Measurements from ENCODE around the gene PPP2R2C. TPM values are rescaled to one million over a fixed set of nuclear protein-coding genes. Genes with fewer than 3 reads are reported as not detected.

The PPP2R2C gene
- total and polyA plus RNA-seq, 2 donors = 5.4 to 6.4 TPM

DNA sequence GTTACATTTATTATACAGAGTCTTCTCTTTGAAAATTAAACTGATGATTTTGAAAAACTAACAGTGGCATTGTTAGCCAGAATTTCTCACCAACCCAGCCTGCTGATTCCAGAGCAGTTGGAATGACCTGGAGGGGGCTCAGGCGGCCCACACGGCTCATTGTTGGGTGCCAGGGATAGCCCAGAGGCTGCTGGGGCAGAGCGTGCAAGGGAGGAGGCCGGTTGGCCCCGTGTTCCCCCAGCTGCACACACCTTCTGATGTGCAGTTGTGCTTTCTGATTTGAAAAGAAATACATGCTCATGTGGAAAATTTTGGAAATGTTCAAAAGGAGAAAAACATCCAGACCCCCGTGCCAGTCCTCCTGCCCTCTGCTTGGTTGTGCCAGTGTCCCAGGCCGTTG is 182.2 kb downstream of the PPP2R2C start:
- WGBS = 97% methylated on average over 7 of the region's 7 CpGs
- H3K4me1 ChIP-seq (ENCODE audit: control insufficient read depth in 2 of 2, insufficient read depth in 2 of 2, low read length in 2 of 2) = no peaks in the 10 kb centered on the region
- no peak for DNase-seq (ENCODE audit: low read depth in 6 of 9, low spot score in 9 of 9)
- no peak overlapping the region for H3K27ac ChIP-seq (ENCODE audit: low read depth in 1 of 2, low read length in 1 of 2)
- H3K36me3 ChIP-seq (ENCODE audit: control insufficient read depth in 2 of 2, insufficient read depth in 2 of 2, low read length in 1 of 2) = no peaks in the 10 kb centered on the region
- no peak overlapping the region for H3K4me3 ChIP-seq (ENCODE audit: low read length in 2 of 2)
- no peaks in the 10 kb centered on the region for H3K9me3 ChIP-seq (ENCODE audit: control insufficient read depth in 2 of 2, insufficient read depth in 1 of 2, low read length in 1 of 2)
- no peaks in the 10 kb centered on the region for H3K27me3 ChIP-seq (ENCODE audit: control insufficient read depth in 2 of 2, insufficient read depth in 1 of 2, low read length in 1 of 2)

DNA sequence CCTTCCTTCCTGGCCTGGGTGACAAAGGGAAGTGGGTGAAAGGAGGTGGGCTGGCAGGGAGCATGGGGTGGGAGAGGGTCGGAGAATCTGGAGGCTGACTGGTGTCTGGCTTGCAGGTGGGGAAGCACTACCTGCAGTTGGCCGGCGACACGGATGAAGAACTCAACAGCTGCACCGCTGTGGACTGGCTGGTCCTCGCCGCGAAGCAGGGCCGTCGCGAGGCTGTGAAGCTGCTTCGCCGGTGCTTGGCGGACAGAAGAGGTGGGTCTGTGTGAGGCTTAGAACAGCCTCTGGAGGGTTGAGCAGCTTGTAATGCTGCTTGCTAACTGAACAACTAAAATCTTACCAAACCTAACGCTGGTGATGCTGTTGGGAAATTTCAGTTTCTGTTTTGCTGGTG is 183.5 kb downstream of the PPP2R2C start:
- Histone ChIP-seq H3K36me3 (ENCODE audit: control insufficient read depth in 2 of 2, insufficient read depth in 2 of 2, low read length in 1 of 2) (no peaks in the 10 kb centered on the region), H3K27me3 (ENCODE audit: control insufficient read depth in 2 of 2, insufficient read depth in 1 of 2, low read length in 1 of 2) (no peaks in the 10 kb centered on the region), H3K9me3 (ENCODE audit: control insufficient read depth in 2 of 2, insufficient read depth in 1 of 2, low read length in 1 of 2) (no peaks in the 10 kb centered on the region), H3K4me3 (ENCODE audit: low read length in 2 of 2) (no peak overlapping the region), H3K4me1 (ENCODE audit: control insufficient read depth in 2 of 2, insufficient read depth in 2 of 2, low read length in 2 of 2) (no peaks in the 10 kb centered on the region), H3K27ac (ENCODE audit: low read depth in 1 of 2, low read length in 1 of 2) (no peak overlapping the region)
- no peak for DNase-seq (ENCODE audit: low read depth in 6 of 9, low spot score in 9 of 9)
- 96% methylated on average over 15 of the region's 15 CpGs for WGBS

DNA sequence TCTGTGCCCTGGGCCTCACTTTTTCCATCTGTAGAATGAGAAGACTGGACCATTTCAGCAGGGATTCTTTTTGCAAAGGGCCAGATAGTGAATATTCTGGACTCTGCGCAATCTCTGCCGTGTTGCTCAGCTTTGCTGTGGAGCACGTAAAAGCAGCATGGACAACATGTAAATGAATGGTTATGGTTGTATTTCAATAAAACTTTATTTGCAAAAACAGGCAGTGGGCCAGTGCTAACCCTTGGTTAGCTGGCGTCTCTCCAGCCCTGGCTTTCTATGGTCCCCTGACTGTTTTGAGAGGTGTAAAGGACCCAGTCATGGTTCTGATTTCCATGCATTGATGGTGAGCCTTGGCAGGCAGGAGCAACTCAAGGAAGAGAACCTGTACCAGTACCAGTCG is 184.1 kb downstream of the PPP2R2C start:
- H3K36me3 ChIP-seq (ENCODE audit: control insufficient read depth in 2 of 2, insufficient read depth in 2 of 2, low read length in 1 of 2) = no peaks in the 10 kb centered on the region
- no peaks in the 10 kb centered on the region for H3K9me3 ChIP-seq (ENCODE audit: control insufficient read depth in 2 of 2, insufficient read depth in 1 of 2, low read length in 1 of 2)
- DNase-seq (ENCODE audit: low read depth in 6 of 9, low spot score in 9 of 9) = no peak
- H3K27ac ChIP-seq (ENCODE audit: low read depth in 1 of 2, low read length in 1 of 2) = no peak overlapping the region
- no peak overlapping the region for H3K4me3 ChIP-seq (ENCODE audit: low read length in 2 of 2)
- H3K27me3 ChIP-seq (ENCODE audit: control insufficient read depth in 2 of 2, insufficient read depth in 1 of 2, low read length in 1 of 2) = no peaks in the 10 kb centered on the region
- no peaks in the 10 kb centered on the region for H3K4me1 ChIP-seq (ENCODE audit: control insufficient read depth in 2 of 2, insufficient read depth in 2 of 2, low read length in 2 of 2)
- 99% methylated on average over 5 of the region's 5 CpGs for WGBS

DNA sequence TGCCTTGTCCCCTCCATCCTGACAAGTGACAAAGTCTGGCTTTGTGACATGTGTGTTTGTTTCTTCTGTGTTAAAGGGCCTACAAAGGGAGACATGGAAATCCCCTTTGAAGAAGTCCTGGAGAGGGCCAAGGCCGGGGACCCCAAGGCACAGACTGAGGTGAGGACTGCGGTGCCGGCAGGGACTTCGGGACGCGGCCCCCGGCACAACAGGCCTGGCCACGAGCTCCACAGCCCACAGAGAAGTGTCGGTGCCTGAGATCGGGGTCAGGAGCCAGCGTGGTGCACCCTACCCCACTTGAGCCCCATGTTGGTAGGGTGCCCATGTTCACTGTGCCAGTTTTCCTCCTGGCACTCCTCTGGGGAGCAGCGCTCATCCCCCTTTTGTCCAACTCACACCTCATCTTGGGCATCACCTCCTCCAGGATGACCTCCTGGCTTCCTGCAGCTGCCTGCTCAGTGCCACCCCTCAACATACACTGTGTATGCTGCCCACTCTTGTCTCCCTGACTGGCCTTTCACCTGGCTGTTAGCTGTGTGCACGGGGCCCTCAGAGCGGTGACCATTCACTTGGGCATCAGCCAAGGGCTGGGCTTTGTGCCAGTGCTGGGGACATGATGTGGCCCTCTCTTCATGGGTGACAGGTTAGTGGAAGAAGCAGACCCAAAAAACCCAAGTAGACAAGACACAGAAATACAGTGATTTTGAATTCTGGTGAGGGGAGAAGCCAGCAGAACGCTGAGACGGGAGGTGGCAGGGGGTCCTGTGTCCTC is 185.2 kb downstream of the PPP2R2C start:
- Histone ChIP-seq H3K27ac (ENCODE audit: low read depth in 1 of 2, low read length in 1 of 2) (no peak overlapping the region), H3K9me3 (ENCODE audit: control insufficient read depth in 2 of 2, insufficient read depth in 1 of 2, low read length in 1 of 2) (no peaks in the 10 kb centered on the region), H3K4me1 (ENCODE audit: control insufficient read depth in 2 of 2, insufficient read depth in 2 of 2, low read length in 2 of 2) (no peaks in the 10 kb centered on the region), H3K27me3 (ENCODE audit: control insufficient read depth in 2 of 2, insufficient read depth in 1 of 2, low read length in 1 of 2) (no peaks in the 10 kb centered on the region), H3K4me3 (ENCODE audit: low read length in 2 of 2) (no peak overlapping the region), H3K36me3 (ENCODE audit: control insufficient read depth in 2 of 2, insufficient read depth in 2 of 2, low read length in 1 of 2) (no peaks in the 10 kb centered on the region)
- no peak for DNase-seq (ENCODE audit: low read depth in 6 of 9, low spot score in 9 of 9)
- 95% methylated on average over 16 of the region's 16 CpGs for WGBS

DNA sequence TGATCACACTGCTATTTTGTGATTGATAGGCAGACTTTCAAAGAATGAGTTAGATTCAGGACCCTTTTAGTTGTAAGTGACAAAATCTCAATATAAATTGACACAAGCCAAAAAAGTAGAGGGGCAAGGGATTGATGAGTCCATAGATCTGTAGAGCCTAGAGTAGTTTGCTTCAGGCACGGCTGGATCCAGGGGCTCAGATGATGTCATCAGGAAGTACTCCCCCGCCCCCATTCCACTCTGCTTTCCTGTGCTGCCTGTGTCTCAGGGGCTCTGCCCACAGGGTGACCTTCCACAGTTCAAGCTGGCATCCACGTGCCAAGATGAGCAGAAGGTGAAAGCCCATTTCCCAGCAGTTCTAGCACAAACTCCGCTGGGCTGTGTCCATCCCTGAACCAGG is 189.1 kb downstream of the PPP2R2C start:
- Histone ChIP-seq H3K27me3 (ENCODE audit: control insufficient read depth in 2 of 2, insufficient read depth in 1 of 2, low read length in 1 of 2) (no peaks in the 10 kb centered on the region), H3K4me3 (ENCODE audit: low read length in 2 of 2) (no peak overlapping the region), H3K9me3 (ENCODE audit: control insufficient read depth in 2 of 2, insufficient read depth in 1 of 2, low read length in 1 of 2) (no peaks in the 10 kb centered on the region), H3K27ac (ENCODE audit: low read depth in 1 of 2, low read length in 1 of 2) (no peak overlapping the region), H3K4me1 (ENCODE audit: control insufficient read depth in 2 of 2, insufficient read depth in 2 of 2, low read length in 2 of 2) (peaks cover 0 to 4% of the 10 kb centered on the region in 2 donors), H3K36me3 (ENCODE audit: control insufficient read depth in 2 of 2, insufficient read depth in 2 of 2, low read length in 1 of 2) (no peaks in the 10 kb centered on the region)
- DNase-seq (ENCODE audit: low read depth in 6 of 9, low spot score in 9 of 9) = no peak
- 95% methylated on average over 4 of the region's 4 CpGs for WGBS

DNA sequence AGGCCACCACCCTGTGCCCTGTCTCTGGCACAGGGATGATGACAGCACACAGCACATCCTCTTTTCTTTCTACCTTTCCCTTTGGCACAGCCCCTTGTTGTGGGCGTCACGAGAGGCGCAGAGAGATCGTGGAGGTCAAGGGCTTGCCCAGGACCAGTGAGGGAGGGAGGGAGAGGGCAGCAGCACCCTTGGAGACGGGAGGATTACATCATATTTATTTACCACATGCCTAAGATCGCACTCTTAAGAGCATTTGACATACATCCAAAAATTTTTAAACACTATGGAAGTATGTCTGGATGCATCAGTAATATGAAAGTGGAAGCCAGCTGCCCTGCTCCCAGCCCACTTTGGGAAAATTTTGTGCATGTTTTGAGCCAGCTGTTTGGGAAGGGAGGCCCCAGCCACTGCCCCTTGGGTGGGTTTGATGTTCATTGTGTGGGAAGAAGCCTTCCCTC is 190.1 kb downstream of the PPP2R2C start:
- Histone ChIP-seq H3K27ac (ENCODE audit: low read depth in 1 of 2, low read length in 1 of 2) (no peak overlapping the region), H3K4me1 (ENCODE audit: control insufficient read depth in 2 of 2, insufficient read depth in 2 of 2, low read length in 2 of 2) (peaks cover 0 to 6% of the 10 kb centered on the region in 2 donors), H3K9me3 (ENCODE audit: control insufficient read depth in 2 of 2, insufficient read depth in 1 of 2, low read length in 1 of 2) (no peaks in the 10 kb centered on the region), H3K4me3 (ENCODE audit: low read length in 2 of 2) (no peak overlapping the region), H3K36me3 (ENCODE audit: control insufficient read depth in 2 of 2, insufficient read depth in 2 of 2, low read length in 1 of 2) (no peaks in the 10 kb centered on the region), H3K27me3 (ENCODE audit: control insufficient read depth in 2 of 2, insufficient read depth in 1 of 2, low read length in 1 of 2) (no peaks in the 10 kb centered on the region)
- WGBS = 92% methylated on average over 6 of the region's 6 CpGs
- no peak for DNase-seq (ENCODE audit: low read depth in 6 of 9, low spot score in 9 of 9)

DNA sequence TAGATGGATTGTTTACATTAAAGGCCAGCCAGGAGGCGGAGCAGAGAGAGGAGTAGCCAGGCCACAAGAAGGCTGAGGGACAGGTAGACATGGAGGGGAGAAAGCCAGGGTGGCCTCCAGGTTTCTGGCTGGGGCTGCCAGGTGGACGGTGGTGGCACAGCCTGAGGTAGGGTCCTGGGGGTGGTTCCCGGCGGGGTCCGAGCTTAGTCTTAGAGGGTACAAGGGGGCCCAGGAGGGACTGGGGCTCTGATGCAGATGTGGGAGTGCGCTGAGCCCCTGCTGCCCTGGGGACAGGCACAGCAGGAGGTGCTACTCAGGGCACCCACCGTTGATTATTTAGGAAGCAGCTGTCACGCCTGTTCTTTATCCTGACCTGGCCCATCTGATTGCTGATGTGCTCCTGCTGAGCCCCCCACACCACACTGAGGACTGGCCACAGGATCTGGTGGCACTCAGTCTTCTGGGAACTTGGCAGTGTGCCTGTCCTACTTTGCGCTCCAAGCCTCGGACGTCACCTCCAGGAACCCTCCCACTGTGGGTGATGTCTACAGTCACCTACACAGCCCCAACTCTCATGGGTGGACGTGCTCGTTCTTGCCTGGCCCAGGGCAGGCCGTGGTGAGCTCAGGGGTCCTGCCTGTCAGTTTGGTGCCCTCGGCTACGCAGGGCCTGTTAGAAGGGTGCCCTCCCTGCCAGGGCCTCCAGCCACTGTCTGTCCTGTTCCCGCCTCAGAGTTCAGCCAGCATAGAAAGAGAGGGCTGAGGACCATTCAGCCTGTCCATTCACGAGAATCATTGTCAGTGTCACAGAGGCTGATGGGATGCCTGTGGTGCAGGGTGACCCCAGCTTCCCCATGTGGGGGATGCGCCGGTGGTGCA is 190.7 kb downstream of the PPP2R2C start:
- Histone ChIP-seq H3K36me3 (ENCODE audit: control insufficient read depth in 2 of 2, insufficient read depth in 2 of 2, low read length in 1 of 2) (no peaks in the 10 kb centered on the region), H3K27ac (ENCODE audit: low read depth in 1 of 2, low read length in 1 of 2) (no peak overlapping the region), H3K4me3 (ENCODE audit: low read length in 2 of 2) (no peak overlapping the region), H3K9me3 (ENCODE audit: control insufficient read depth in 2 of 2, insufficient read depth in 1 of 2, low read length in 1 of 2) (no peaks in the 10 kb centered on the region), H3K27me3 (ENCODE audit: control insufficient read depth in 2 of 2, insufficient read depth in 1 of 2, low read length in 1 of 2) (no peaks in the 10 kb centered on the region), H3K4me1 (ENCODE audit: control insufficient read depth in 2 of 2, insufficient read depth in 2 of 2, low read length in 2 of 2) (peaks cover 0 to 6% of the 10 kb centered on the region in 2 donors)
- WGBS = 84% methylated on average over 20 of the region's 20 CpGs
- DNase-seq (ENCODE audit: low read depth in 6 of 9, low spot score in 9 of 9) = no peak

DNA sequence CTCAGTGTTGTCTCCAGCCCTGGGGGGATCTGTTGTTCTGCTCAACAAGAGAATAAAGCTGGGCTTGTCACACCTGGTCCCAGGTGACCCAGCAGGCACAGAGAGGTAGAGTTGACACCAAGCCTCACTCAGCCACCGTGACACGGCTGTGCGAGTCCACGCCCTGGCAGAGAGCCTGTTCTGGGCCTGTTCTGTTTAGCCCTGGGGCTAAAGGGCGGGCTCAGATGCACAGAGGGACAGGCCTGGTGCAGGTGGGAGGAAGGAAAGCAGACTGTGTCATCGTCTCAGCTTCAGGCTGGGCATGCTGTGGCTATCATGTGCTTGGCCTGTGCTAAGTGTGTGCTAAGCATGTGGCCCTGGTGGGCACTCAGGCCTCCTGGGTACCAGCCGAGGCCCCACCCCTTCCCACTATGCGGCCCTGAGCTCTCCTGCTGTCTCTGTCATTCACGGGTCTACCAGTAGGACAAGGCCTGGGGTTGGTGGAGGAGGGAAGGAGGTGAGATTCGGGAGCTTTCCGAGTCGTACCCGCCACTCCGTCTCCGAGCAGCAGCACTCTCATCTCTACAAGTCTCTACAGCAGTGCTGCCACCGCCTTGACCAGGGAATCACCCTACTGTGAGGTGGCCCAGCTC is 191.9 kb downstream of the PPP2R2C start:
- no peaks in the 10 kb centered on the region for H3K9me3 ChIP-seq (ENCODE audit: control insufficient read depth in 2 of 2, insufficient read depth in 1 of 2, low read length in 1 of 2)
- no peak overlapping the region for H3K27ac ChIP-seq (ENCODE audit: low read depth in 1 of 2, low read length in 1 of 2)
- no peaks in the 10 kb centered on the region for H3K27me3 ChIP-seq (ENCODE audit: control insufficient read depth in 2 of 2, insufficient read depth in 1 of 2, low read length in 1 of 2)
- H3K36me3 ChIP-seq (ENCODE audit: control insufficient read depth in 2 of 2, insufficient read depth in 2 of 2, low read length in 1 of 2) = no peaks in the 10 kb centered on the region
- H3K4me1 ChIP-seq (ENCODE audit: control insufficient read depth in 2 of 2, insufficient read depth in 2 of 2, low read length in 2 of 2) = peaks cover 0 to 6% of the 10 kb centered on the region in 2 donors
- DNase-seq (ENCODE audit: low read depth in 6 of 9, low spot score in 9 of 9) = no peak
- no peak overlapping the region for H3K4me3 ChIP-seq (ENCODE audit: low read length in 2 of 2)
- WGBS = 89% methylated on average over 16 of the region's 16 CpGs

All from thymus (tissue), 11 donors.